T-helper 2 cell treated with Interferon-gamma antibody and Interleukin-4, amounts not matched to agents 100 ng/mL and 5 ng/mL, for 36 hours (primary cell): ENCODE results near the gene KHK. TPM values are rescaled to one million over a fixed set of nuclear protein-coding genes. Genes with fewer than 3 reads are reported as not detected.

ENCODE experiments used
- intact Hi-C: fragments of 100-400 bp; cut with micrococcal nuclease; formaldehyde crosslinking; loops from one replicate; pipeline ENCODE4 v1.15.1; 2023
- total RNA-seq: library from RNA; stranded (reverse); gene quantifications from 2 replicates; pipeline ENCODE4 v1.2.3, GENCODE V29; 2022

KHK gene
- total RNA-seq, 1 donor from 2014 or later, result 12.2 TPM

DNA sequence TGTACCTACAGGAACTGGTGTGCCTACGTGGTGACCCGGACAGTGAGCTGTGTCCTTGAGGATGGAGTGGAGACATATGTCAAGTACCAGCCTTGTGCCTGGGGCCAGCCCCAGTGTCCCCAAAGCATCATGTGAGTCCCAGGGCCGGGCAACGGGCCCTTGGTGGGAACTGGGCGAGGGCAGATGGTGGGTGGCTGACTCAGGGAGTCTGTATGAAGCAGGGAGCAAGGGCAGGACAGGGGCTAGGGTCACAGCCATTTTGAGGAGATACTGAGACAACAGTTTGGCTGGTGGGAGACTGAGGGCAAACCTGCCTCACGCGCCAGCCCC is 6.5 kb upstream of the KHK start:
- intact Hi-C loops, result loop anchor here (2.0 kb wide), 1 partner anchor 55 kb away; the partner anchor contains the start of gene PREB

- intact Hi-C loops, result loop anchor here (2.0 kb wide), 1 partner anchor 54 kb away; the partner anchor contains the start of gene PREB
Observed at GRCh38 chr2:27080603-27080936, 6.0 kb upstream of the KHK start.

DNA sequence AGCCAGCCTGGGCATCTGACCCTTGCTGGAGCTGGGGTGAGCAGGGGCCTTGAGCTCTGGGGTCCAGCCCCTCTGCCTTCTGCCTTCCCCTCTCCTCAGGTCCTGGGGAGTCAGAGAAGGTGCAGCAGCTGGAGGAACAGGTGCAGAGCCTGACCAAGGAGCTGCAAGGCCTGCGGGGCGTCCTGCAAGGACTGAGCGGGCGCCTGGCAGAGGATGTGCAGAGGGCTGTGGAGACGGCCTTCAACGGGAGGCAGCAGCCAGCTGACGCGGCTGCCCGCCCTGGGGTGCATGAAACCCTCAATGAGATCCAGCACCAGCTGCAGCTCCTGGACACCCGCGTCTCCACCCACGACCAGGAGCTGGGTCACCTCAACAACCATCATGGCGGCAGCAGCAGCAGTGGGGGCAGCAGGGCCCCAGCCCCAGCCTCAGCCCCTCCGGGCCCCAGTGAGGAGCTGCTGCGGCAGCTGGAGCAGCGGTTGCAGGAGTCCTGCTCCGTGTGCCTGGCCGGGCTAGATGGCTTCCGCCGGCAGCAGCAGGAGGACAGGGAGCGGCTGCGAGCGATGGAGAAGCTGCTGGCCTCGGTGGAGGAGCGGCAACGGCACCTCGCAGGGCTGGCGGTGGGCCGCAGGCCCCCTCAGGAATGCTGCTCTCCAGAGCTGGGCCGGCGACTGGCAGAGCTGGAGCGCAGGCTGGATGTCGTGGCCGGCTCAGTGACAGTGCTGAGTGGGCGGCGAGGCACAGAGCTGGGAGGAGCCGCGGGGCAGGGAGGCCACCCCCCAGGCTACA is 4.4 kb upstream of the KHK start:
- intact Hi-C loops, result loop anchor here (1.0 to 2.0 kb wide), 4 partner anchors 11 to 53 kb away; partner anchors contain the start of genes AGBL5, OST4, PREB and TMEM214

DNA sequence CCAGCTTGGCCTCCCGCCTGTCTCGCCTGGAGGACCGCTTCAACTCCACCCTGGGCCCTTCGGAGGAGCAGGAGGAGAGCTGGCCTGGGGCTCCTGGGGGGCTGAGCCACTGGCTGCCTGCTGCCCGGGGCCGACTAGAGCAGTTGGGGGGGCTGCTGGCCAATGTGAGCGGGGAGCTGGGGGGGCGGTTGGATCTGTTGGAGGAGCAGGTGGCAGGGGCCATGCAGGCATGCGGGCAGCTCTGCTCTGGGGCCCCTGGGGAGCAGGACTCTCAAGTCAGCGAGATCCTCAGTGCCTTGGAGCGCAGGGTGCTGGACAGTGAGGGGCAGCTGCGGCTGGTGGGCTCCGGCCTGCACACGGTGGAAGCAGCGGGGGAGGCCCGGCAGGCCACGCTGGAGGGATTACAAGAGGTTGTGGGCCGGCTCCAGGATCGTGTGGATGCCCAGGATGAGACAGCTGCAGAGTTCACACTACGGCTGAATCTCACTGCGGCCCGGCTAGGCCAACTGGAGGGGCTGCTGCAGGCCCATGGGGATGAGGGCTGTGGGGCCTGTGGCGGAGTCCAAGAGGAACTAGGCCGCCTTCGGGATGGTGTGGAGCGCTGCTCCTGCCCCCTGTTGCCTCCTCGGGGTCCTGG is 3.7 kb upstream of the KHK start:
- intact Hi-C loops, result no loop called here

DNA sequence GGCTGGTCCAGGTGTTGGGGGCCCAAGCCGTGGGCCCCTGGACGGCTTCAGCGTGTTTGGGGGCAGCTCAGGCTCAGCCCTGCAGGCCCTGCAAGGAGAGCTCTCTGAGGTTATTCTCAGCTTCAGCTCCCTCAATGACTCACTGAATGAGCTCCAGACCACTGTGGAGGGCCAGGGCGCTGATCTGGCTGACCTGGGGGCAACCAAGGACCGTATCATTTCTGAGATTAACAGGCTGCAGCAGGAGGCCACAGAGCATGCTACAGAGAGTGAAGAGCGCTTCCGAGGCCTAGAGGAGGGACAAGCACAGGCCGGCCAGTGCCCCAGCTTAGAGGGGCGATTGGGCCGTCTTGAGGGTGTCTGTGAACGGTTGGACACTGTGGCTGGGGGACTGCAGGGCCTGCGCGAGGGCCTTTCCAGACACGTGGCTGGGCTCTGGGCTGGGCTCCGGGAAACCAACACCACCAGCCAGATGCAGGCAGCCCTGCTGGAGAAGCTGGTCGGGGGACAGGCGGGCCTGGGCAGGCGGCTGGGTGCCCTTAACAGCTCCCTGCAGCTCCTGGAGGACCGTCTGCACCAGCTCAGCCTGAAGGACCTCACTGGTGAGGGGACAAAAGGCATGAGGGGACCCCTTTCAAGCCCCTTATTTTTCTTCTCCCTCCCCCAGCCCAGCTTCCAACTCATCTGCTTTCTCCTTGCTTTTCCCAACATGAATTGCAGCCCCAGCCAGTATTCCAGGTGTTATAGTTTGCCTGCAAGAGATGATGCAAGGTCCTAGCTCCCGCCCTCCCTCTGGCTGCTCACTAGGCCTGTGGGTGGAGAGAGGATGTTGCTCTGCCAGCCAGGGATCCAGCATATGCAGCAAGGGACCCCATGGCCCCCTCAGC is 2.9 kb upstream of the KHK start:
- intact Hi-C loops, result no loop called here

GRCh38 chr2:27084297-27085061 is 2.1 kb upstream of the KHK start:
- intact Hi-C loops, result loop anchor here (1.0 kb wide), 1 partner anchor 123 kb away; no protein-coding TSS in a partner anchor

- intact Hi-C loops, result loop anchor here (1.0 kb wide), 1 partner anchor 124 kb away; no protein-coding TSS in a partner anchor
Observed at GRCh38 chr2:27085062-27085672, 1.4 kb upstream of the KHK start.

- intact Hi-C loops, result loop anchor here (1.0 to 2.0 kb wide), 5 partner anchors 14 to 285 kb away; partner anchors contain the start of genes AGBL5, ATRAID, EIF2B4 and OST4
Observed at GRCh38 chr2:27085673-27086089, 891 bp upstream of the KHK start.

GRCh38 chr2:27086090-27086723 is 365 bp upstream of the KHK start:
- intact Hi-C loops, result loop anchor here (1.0 to 2.0 kb wide), 4 partner anchors 15 to 284 kb away; partner anchors contain the start of genes AGBL5, ATRAID, EIF2B4 and OST4

DNA sequence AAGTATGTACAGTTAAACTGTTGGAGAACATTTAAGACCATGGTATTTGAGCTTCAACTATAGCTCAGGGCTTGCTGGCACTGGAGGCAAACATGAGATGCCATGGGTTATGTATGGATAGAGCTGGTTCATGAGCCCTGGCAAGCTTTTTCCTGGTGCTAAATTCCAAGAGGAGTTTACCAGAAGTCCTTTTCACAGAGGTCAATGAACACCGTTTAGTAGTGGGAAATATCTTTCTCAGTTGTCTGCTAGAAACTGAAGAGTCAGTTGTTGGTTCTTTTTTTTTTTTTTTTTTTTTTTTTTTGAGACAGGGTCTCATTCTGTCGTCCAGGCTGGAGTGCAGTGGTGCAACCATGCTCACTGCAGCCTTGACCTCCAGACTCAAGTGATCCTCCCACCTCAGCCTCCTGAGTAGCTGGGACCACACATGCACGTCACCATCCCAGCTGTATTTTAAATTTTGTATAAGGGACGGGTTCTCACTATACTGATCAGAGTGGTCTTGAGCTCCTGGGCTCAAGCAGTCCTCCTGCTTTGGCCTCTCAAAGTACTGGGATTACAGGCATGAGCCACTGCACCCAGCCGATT is 1.3 kb downstream of the KHK start:
- intact Hi-C loops, result loop anchor here (2.0 kb wide), 1 partner anchor 125 kb away; the partner anchor contains the start of genes ATRAID and SLC5A6

GRCh38 chr2:27088634-27089033 is 2.1 kb downstream of the KHK start:
- intact Hi-C loops, result no loop called here

- intact Hi-C loops, result no loop called here
Observed at GRCh38 chr2:27089111-27089954, 2.8 kb downstream of the KHK start.

DNA sequence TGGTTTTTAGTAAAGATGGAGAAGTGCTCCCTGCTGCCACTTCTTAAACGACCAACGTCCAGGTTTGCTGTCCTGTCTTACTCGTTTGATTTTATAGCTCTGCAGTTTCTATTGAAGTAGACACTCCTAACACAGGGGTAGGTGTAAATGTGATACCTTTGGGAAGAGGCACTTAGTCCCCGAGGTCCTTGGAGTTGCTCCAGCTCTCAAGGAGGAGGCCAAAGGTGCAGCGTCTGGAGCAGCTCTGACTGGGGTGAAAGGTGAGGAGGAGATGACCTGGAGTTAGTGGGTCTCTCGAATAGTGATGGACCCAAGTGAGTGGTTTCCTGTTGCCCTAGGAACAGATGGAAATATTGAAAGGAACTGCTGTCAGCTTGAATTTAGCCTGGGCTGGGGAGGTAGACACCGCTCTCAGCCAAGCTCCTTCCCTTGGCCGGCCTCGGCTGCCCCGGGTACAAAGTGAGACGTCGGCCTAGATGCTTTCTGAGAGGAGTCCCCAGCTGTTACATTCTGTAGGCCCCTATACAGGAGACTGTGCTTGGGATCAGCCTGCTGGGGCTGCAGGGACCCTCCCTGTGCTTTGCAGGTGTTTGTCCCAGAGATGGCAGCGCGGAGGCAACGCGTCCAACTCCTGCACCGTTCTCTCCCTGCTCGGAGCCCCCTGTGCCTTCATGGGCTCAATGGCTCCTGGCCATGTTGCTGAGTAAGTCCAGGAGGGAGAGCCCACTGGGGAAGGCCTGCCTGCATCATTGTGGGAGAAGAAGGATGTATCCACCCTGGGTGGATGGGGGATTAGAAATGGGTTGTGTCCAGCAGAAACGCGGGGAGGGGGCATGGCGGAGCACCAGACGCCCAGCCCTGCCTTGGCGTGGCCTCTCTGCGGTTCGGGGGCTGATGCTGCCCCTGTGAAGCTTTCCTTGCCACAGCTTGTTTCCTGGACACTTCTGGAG is 5.4 kb downstream of the KHK start:
- intact Hi-C loops, result no loop called here

- intact Hi-C loops, result no loop called here
Observed at GRCh38 chr2:27092696-27093429, 6.3 kb downstream of the KHK start.

DNA sequence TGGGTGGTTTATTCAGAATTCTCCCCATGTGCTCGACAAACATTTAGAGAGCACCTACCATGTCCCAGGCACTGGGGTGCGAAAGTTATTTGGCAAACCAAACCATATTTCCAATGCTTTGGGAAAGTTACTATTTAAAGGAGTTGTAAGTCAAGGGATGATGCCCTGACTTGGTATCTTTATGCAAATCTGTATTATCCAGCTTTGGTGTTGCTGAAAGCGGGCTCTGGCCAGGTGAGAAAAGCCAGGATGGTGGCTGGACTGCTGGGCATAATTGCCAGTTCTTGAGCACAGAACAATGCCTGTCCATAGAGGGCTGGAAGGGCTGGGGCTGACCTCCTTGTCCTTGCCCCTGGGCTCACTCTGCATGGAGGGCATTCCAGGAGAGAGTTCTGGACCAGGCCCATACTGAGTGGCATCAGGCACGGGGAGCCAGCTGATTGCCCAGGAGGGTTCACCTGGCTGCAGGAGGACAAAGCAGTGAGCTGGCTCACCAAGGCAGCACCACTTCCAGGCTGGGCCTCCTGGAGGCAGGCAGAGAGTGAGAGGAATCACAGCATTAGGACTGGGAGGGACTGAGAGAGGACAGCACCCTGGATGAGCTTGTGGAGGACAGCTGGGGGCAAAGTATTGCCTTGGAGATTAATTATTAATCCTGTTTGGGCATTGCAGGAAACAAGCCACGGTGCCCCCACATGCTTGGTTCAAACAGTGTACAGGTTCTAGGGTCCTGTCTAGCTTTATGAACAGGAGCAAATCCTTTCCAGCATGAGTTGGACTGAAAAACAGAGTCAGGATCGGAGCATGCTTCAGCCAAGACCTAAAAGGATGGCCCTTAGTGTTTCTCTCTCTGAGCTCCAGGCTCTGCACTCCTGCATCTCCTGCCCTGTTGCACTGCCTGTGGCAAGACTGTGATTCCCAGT is 7.1 kb downstream of the KHK start:
- intact Hi-C loops, result no loop called here
